Natural killer cell treated with Interleukin-12 subunit alpha and Interleukin-12 subunit beta and Interleukin-15 and Interleukin-18, amount 100 ng/mL, for 72 hours (primary cell): ENCODE results near the gene TTYH3. TPM values are rescaled to one million over a fixed set of nuclear protein-coding genes. Genes with fewer than 3 reads are reported as not detected.
"Not testable (repeated sequence)": the region's sequence is repeated elsewhere in the genome, so short reads cannot be mapped to it uniquely, and the experiment has no call there.

Experiments
- ATAC-seq, 2 donors: fragments of 150-1000 bp; cut with Tn5 transposase in 1 of 2; sonication (Bioruptor Pico), chemical (Tn5 transposase) in 1 of 2; 2 replicates each; pipeline ENCODE4 v1.10.0; 2021
- DNase-seq: peaks from one replicate; pipeline ENCODE4 v3.0.0; 2022; ENCODE audit warnings: low spot score
- H3K27ac Mint-ChIP-seq, 2 donors: 1 replicate in 1 of 2; 2 replicates in 1 of 2; pipeline ENCODE4 v1.8.0; 2022; ENCODE audit warnings: mixed read lengths in 2 of 2, mild to moderate bottlenecking in 1 of 2, moderate library complexity in 1 of 2
- H3K27me3 Mint-ChIP-seq, 2 donors: 1 replicate in 1 of 2; 2 replicates in 1 of 2; pipeline ENCODE4 v1.8.0; 2022; ENCODE audit warnings: mixed read lengths in 2 of 2
- H3K36me3 Mint-ChIP-seq: one replicate; pipeline ENCODE4 v1.8.0; 2022; ENCODE audit warnings: mixed read lengths
- H3K4me1 Mint-ChIP-seq, 2 donors: 1 replicate in 1 of 2; 2 replicates in 1 of 2; pipeline ENCODE4 v1.8.0; 2022; ENCODE audit warnings: low read depth in 2 of 2, mixed read lengths in 2 of 2, mild to moderate bottlenecking in 1 of 2
- H3K4me3 Mint-ChIP-seq: one replicate; pipeline ENCODE4 v1.8.0; 2022; ENCODE audit warnings: mixed read lengths
- H3K9me3 Mint-ChIP-seq: 2 replicates; pipeline ENCODE4 v1.8.0; 2022; ENCODE audit warnings: mixed read lengths
- total RNA-seq, 2 donors: library from RNA; stranded (reverse); gene quantifications; one replicate each; pipeline ENCODE4 v1.2.3, GENCODE V29; 2022

The TTYH3 gene, protein sequence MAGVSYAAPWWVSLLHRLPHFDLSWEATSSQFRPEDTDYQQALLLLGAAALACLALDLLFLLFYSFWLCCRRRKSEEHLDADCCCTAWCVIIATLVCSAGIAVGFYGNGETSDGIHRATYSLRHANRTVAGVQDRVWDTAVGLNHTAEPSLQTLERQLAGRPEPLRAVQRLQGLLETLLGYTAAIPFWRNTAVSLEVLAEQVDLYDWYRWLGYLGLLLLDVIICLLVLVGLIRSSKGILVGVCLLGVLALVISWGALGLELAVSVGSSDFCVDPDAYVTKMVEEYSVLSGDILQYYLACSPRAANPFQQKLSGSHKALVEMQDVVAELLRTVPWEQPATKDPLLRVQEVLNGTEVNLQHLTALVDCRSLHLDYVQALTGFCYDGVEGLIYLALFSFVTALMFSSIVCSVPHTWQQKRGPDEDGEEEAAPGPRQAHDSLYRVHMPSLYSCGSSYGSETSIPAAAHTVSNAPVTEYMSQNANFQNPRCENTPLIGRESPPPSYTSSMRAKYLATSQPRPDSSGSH
- total RNA-seq = 10 to 100 TPM; 23.7 to 24.8 TPM

DNA sequence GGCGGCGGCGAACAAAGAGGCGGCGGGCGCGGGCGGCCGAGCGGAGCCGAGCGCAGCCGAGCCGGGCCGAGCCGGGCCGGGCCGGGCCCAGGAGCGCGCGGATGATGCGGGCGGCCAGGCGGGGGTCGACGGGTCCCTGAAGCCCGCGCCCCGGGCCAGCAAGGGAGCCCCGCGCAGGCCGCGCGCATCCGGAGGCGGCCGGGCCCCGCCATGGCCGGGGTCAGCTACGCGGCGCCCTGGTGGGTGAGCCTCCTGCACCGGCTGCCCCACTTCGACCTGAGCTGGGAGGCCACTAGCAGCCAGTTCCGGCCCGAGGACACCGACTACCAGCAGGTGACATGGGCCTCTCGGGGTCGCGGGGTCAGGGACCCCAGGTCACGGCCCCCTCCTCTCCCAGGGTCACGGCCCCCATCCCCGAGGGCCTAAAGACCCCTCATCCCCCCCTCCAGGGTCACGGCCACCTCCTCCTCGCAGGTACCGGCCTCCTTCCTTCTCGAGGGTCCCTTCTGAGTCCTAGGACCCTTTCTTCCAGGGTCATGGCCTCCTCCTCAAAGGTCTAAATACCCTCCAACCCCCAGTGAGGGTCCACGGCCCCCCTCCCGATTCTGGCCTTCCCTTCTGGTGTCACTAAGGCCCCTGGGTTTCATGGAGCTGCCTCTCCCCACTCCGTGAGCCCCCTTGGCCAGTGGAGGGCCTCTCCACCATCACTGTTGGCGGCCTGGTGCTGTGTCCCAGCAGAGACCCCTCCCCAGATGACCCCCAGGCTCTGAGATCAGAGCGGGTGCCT is at the start of gene TTYH3:
TSS of gene TTYH3 (plus strand) at position 41 of the 787 bp plus-strand sequence. CDS start at position 211, 170 bp downstream.
- DNase-seq = no peak
- Mint-ChIP-seq H3K4me1 (peaks cover 5 to 20% of the 10 kb centered on the region in 2 donors), H3K36me3 (no peaks in the 10 kb centered on the region), H3K9me3 (no peaks in the 10 kb centered on the region), H3K27me3 (no peaks in the 10 kb centered on the region), H3K27ac (peak within 1 kb of the TSS; percentile 47 to 58), H3K4me3 (peak within 1 kb of the TSS; percentile 93)
- peak; percentile 38 to 52 for ATAC-seq

DNA sequence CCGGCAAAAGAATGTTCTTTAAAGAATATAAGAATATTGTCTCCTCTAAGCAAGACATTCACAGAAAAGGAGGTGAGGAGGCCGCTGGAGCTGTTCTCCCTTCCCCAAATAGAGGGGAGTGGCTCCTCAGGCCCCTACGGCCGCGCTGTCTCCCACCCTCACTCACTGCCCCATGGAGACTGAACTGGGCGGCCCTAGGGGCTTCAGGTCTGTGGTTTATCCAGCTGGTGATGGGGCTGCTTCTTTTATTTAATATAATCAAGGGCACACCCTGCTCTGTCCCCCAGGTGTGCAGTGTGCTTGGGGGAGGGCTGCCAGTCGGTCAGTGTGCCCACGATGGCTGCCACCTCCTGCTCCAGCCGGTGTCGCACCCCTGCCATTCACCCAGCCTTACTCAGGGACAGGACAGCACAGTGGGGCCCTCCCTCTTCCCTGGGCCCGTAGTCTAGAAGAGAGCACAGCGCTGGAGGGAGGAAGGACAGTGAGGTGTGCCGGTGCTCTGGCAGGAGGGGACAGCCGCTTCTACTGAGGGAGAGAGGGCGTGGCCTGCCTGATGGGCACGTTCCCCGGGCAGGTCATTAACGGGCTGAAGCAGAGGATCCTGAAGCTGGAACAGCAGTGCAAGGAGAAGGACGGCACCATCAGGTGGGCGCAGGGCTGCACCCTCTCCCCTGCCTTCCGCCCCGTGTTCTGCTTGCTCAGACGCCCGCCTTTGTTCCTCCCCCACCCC is 49.6 kb upstream of the TTYH3 start:
- DNase-seq = no peak
- ATAC-seq = no peak
- Mint-ChIP-seq H3K36me3 (no peaks in the 10 kb centered on the region), H3K27ac (no peak overlapping the region), H3K9me3 (no peaks in the 10 kb centered on the region), H3K27me3 (no peaks in the 10 kb centered on the region), H3K4me3 (no peak overlapping the region), H3K4me1 (peaks cover 0 to 3% of the 10 kb centered on the region in 2 donors)

DNA sequence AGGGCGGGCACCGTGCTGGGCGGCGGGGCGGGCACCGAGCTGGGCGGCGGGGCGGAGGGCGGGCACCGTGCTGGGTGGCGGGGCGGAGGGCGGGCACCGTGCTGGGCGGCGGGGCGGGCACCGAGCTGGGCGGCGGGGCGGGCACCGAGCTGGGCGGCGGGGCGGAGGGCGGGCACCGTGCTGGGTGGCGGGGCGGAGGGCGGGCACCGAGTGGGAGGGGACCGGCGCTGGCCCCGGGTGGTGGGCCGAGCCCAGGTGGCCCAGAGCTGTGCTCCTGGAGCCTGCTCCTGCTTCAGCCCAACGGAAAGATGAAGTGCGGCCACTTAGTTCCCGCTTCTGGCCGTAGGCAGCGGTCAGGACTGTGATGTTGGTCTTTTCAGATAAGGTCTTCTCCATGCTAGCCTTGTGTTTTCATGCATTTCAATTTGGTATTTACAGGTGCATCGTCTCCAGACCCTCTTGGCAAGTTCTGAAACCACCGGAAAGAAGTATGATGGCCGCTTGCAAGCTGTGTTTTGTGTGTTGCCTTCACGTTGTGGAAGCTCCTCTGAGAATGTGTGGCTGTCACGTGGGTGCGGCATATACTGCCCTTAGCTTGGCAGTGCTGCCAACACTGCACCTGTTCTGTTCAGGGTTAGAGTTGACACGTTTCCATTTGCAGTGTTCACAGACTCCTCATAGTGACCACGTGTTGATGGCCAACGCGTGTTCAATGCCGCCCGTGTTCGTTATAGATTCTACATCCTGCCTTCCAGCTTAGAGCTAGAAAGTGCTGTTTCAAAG is 47.8 kb upstream of the TTYH3 start:
- H3K4me3 Mint-ChIP-seq = no peak overlapping the region
- H3K27me3 Mint-ChIP-seq = no peaks in the 10 kb centered on the region
- peaks cover 0 to 3% of the 10 kb centered on the region in 2 donors for H3K4me1 Mint-ChIP-seq
- DNase-seq (no peak), ATAC-seq (no peak)
- no peaks in the 10 kb centered on the region for H3K36me3 Mint-ChIP-seq
- H3K27ac Mint-ChIP-seq = no peak overlapping the region
- no peaks in the 10 kb centered on the region for H3K9me3 Mint-ChIP-seq

DNA sequence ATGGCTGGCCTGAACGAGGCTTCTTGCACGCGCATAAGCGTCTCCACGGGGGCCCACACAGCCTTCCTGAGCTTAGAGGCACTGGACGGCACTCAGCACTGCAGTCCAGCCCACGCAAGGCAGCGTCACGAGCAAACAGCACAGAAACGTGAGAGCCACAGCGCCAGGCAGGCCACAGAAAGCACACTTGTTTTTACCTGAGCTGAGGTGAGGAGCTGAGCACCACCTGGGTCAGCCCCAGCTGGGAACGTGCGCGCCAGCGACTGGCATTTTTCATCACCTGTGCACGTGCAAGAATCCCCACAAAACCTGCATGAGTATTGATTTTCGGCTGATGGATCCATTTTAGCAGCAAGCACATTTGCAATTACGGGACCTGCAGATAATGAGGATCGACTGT is 46.3 kb upstream of the TTYH3 start:
- H3K36me3 Mint-ChIP-seq = no peaks in the 10 kb centered on the region
- no peak overlapping the region for H3K27ac Mint-ChIP-seq
- H3K27me3 Mint-ChIP-seq = no peaks in the 10 kb centered on the region
- ATAC-seq = no peak
- no peak for DNase-seq
- no peaks in the 10 kb centered on the region for H3K9me3 Mint-ChIP-seq
- H3K4me3 Mint-ChIP-seq = no peak overlapping the region
- H3K4me1 Mint-ChIP-seq = peaks cover 0 to 3% of the 10 kb centered on the region in 2 donors

DNA sequence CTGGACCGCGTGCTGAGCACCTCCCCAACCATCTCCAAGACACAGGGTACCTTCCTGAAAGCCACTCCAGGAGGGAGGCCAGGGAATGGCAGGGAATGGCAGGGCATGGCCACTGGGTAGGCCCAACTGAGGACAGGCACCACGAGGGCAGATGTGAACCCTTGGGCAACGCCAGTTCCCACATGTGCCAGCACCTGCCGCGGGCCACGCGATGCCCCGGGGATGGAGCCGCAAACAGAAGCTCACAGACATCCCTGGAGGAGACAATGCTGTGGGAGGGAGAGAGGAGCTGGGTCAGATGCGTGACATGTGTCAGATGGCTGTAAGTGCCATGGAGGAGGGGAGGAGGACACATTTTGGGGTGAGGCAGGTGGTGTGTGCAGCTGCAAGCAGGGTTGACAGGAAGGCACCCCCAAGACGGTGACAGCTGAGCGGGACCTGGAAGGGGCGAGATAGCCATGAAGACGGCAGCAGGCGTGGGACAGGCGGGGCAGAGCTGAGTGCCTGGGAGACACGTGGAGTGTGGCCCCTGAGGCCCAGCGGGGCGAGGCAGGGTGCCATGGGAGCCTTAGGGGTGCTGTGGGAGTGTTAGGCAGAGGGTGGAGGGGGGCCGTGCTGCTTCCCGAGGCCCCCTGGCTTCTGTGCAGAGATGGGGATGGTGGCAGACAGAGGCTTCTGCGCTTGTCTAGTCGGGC is 45.3 kb upstream of the TTYH3 start:
- Mint-ChIP-seq H3K36me3 (no peaks in the 10 kb centered on the region), H3K4me3 (no peak overlapping the region), H3K27me3 (no peaks in the 10 kb centered on the region), H3K27ac (peak overlapping the region in 1 of 2 donors; percentile 24), H3K9me3 (no peaks in the 10 kb centered on the region), H3K4me1 (peaks cover 0 to 3% of the 10 kb centered on the region in 2 donors)
- ATAC-seq = peak in 1 of 2 donors; percentile 45
- peak; percentile 54 for DNase-seq

DNA sequence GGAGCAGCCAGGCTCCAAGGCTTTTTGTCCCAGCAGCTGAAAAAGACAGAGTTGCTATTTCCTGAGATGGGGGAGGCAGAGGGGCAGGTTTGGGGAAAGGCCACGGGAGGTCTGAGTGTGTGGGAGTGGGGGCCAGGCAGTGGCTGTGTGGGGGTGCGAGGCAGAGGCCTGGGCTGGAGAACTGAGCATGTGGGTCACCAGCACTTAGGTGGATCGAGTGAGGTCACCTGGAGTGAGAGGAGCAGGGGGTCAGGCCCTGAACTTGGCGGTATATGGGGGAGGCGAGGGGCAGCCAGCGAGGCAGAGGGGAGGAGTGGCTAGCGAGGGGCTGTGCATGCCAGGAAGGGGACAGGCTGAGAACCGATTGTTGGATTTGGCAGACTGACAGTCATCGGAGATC is 44.7 kb upstream of the TTYH3 start:
- H3K4me1 Mint-ChIP-seq = peaks cover 0 to 3% of the 10 kb centered on the region in 2 donors
- DNase-seq (no peak), ATAC-seq (peak in 1 of 2 donors; percentile 18)
- no peaks in the 10 kb centered on the region for H3K36me3 Mint-ChIP-seq
- no peaks in the 10 kb centered on the region for H3K27me3 Mint-ChIP-seq
- no peaks in the 10 kb centered on the region for H3K9me3 Mint-ChIP-seq
- no peak overlapping the region for H3K4me3 Mint-ChIP-seq
- H3K27ac Mint-ChIP-seq = peak overlapping the region in 1 of 2 donors; percentile 24

DNA sequence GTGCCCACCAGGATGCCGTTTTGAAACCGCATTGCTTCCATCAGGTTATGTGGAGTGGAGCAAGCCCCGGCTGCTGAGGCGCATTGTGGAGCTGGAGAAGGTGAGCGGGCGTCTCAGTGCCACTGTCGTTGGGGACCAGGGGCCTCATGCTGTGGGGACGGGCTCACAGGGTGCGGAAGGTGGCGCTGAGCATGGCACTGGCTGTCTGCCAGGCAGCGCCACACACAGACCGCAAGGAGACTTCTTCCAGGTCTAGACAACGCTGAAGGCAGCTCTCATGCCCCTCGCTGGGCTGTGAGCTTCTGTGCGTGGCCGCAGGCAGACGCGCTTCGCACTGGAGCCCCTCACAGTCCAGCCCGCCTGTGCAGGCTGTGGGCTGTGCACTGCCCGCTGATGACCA is 44.0 kb upstream of the TTYH3 start:
- H3K4me3 Mint-ChIP-seq = no peak overlapping the region
- no peaks in the 10 kb centered on the region for H3K9me3 Mint-ChIP-seq
- ATAC-seq = no peak
- H3K4me1 Mint-ChIP-seq = peaks cover 0 to 3% of the 10 kb centered on the region in 2 donors
- no peaks in the 10 kb centered on the region for H3K27me3 Mint-ChIP-seq
- no peak overlapping the region for H3K27ac Mint-ChIP-seq
- H3K36me3 Mint-ChIP-seq = no peaks in the 10 kb centered on the region
- DNase-seq = no peak

DNA sequence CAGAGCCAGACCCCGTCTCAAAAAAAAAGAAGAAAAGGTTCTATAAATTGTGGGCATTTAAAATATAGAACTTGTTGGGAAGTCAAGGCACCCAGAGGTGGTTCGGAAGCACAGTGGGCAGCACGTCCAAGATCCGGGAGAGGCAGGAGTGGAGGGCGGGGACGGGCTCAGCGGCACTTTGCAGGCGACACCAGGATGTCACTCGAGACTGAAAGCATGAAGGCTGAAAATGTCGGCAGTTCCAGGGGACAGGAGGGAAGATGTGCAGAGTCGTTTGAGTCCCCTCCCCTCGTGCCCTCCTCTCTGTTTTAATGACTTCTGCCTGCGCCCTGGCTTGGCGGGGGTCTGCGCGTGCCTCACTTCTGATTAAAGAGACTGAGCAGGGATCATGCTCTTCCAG is 42.4 kb upstream of the TTYH3 start:
- H3K27ac Mint-ChIP-seq = no peak overlapping the region

DNA sequence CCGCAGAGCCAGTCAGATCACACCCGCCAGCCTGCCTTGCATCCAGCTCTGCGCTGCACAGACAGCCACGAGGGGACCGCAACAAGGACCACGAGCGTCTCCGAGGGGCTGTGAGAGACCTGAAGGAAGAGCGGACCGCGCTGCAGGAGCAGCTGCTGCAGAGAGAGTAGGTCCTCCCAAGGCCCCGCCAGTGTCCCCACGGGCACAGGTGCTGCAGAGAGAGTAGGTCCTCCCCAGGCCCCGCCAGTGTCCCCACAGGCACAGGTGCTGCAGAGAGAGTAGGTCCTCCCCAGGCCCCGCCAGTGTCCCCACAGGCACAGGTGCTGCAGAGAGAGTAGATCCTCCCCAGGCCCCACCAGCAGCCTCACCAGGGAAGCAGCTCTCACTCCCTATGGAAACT is 41.8 kb upstream of the TTYH3 start:
- DNase-seq, H3K36me3 Mint-ChIP-seq, H3K27ac Mint-ChIP-seq, H3K9me3 Mint-ChIP-seq, H3K4me3 Mint-ChIP-seq, H3K4me1 Mint-ChIP-seq, ATAC-seq, H3K27me3 Mint-ChIP-seq: not testable (repeated sequence)

More for the DNA sequence above, 42.4 kb upstream of the TTYH3 start:
- Mint-ChIP-seq H3K36me3 (no peaks in the 10 kb centered on the region), H3K4me3 (no peak overlapping the region), H3K4me1 (peaks cover 0 to 3% of the 10 kb centered on the region in 2 donors), H3K27me3 (no peaks in the 10 kb centered on the region), H3K9me3 (no peaks in the 10 kb centered on the region)
- no peak for ATAC-seq
- DNase-seq = no peak

DNA sequence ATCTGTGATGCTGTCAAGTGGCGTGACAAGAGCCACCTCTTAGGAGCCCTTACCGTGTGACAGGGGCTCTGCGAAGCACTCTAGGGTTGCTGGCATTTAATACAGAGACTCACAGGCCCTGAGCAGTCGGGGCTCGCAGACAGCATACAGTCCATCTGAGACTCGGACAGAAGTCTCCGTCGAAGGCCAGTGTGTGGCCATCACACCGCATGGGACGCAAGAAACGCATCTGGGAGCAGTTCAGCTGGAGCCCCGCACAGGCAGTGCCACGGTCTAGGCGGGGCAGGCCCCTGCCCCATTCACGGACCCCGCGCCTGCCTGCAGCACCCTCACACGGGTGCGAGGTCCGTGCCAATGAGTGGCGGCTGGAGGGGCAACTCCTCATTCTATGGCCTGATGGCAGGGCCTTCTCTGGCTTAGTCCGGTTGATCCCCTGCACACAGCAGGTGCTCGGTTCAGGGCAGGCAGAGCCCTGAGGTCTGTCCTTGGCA is 39.4 kb upstream of the TTYH3 start:
- H3K4me1 Mint-ChIP-seq = no peaks in the 10 kb centered on the region
- H3K27me3 Mint-ChIP-seq = no peaks in the 10 kb centered on the region
- H3K36me3 Mint-ChIP-seq = no peaks in the 10 kb centered on the region
- DNase-seq (no peak), ATAC-seq (no peak)
- no peak overlapping the region for H3K4me3 Mint-ChIP-seq
- H3K27ac Mint-ChIP-seq = no peak overlapping the region
- no peaks in the 10 kb centered on the region for H3K9me3 Mint-ChIP-seq

DNA sequence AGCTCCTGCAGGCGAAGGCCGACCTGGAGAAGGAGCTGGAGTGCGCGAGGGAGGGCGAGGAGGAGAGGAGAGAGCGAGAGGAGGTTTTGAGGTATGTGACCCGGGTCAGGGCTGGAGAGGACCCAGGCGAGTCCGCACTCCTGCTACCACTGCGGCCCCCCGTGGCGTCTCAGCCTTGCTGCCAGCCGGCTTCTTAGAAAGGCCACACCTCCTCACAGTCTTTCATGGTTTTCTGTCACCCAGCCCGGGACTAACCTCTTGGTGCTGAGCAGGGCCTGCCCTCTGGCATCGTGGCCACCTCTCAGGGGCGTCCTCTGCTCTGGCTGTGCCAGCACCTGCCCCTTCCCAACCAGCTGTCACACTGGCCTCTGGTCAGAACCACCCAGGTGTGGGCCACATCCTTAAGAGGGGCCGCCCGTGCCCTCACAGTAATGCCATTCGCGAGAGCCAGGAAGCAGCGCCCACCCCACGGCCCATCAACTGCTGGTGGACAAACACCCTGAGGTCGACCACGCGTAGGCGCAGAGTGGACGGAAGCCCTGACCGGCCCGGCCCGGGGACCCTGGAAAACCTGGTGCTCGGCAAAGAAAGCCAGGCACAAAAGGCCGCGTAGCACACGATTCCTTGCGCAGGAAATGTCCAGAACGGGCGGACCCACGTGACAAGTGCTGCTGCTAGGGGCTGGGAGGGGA is 38.6 kb upstream of the TTYH3 start:
- H3K4me3 Mint-ChIP-seq = no peak overlapping the region
- no peaks in the 10 kb centered on the region for H3K36me3 Mint-ChIP-seq
- no peak for DNase-seq
- ATAC-seq = peak in 1 of 2 donors; percentile 53
- H3K9me3 Mint-ChIP-seq = no peaks in the 10 kb centered on the region
- no peaks in the 10 kb centered on the region for H3K27me3 Mint-ChIP-seq
- H3K4me1 Mint-ChIP-seq = no peaks in the 10 kb centered on the region
- no peak overlapping the region for H3K27ac Mint-ChIP-seq

DNA sequence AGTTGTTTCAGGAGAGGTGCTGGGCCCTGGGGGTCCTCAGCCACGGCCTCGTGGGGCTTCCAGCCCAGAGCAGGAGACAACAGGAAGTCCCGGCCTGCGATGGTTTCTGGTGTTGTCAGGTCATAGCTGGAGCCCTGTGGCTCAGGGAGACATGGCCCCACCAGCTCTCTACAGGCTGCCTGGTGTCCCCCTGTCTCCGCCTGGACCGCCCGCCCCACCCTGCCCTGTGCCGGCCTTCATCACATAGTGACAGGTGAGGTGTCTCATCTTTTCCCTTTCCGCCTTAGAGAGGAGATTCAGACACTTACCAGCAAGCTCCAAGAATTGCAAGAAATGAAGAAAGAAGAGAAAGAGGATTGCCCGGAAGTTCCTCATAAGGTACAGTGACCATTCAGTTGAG is 37.2 kb upstream of the TTYH3 start:
- no peak overlapping the region for H3K4me3 Mint-ChIP-seq
- DNase-seq (no peak), ATAC-seq (no peak)
- H3K9me3 Mint-ChIP-seq = no peaks in the 10 kb centered on the region
- H3K36me3 Mint-ChIP-seq = no peaks in the 10 kb centered on the region
- H3K27ac Mint-ChIP-seq = no peak overlapping the region
- H3K4me1 Mint-ChIP-seq = no peaks in the 10 kb centered on the region
- H3K27me3 Mint-ChIP-seq = no peaks in the 10 kb centered on the region
